ENCODE measurements around the gene GTF3C6.
A peak's percentile ranks its signal among the peaks of the same experiment; 100 is the strongest.
"Not testable (repeated sequence)": the region's sequence is repeated elsewhere in the genome, so short reads cannot be mapped to it uniquely, and the experiment has no call there.

Gene GTF3C6

GRCh38 chr6:110979565-110980101 is 21.1 kb downstream of the GTF3C6 start:
- DNase-seq (ENCODE audit: low spot score), result no peak

GRCh38 chr6:110980227-110980626 is 21.7 kb downstream of the GTF3C6 start:
- no peak for DNase-seq (ENCODE audit: low spot score)

- DNase-seq (ENCODE audit: low spot score), result no peak
Observed at GRCh38 chr6:110980648-110981047, 22.1 kb downstream of the GTF3C6 start.

GRCh38 chr6:110981202-110981600 is 22.7 kb downstream of the GTF3C6 start:
- no peak for DNase-seq (ENCODE audit: low spot score)

- no peak for DNase-seq (ENCODE audit: low spot score)
Observed at GRCh38 chr6:110990840-110991576, 32.5 kb downstream of the GTF3C6 start.

GRCh38 chr6:110996691-110997090 is 38.2 kb downstream of the GTF3C6 start:
- no peak for DNase-seq (ENCODE audit: low spot score)

GRCh38 chr6:110999634-111000270 is 41.2 kb downstream of the GTF3C6 start:
- DNase-seq (ENCODE audit: low spot score), result peak; percentile 38

- DNase-seq (ENCODE audit: low spot score), result no peak
Observed at GRCh38 chr6:111002350-111002749, 43.8 kb downstream of the GTF3C6 start.

- DNase-seq (ENCODE audit: low spot score), result peak; percentile 72
Observed at GRCh38 chr6:111011360-111012142, 53.0 kb downstream of the GTF3C6 start.

- DNase-seq (ENCODE audit: low spot score), result no peak
Observed at GRCh38 chr6:111012143-111012452, 53.6 kb downstream of the GTF3C6 start.

- not testable (repeated sequence) for DNase-seq (ENCODE audit: low spot score)
Observed at GRCh38 chr6:111012520-111012919, 54.0 kb downstream of the GTF3C6 start.

- DNase-seq (ENCODE audit: low spot score), result peak; percentile 13
Observed at GRCh38 chr6:111013144-111013915, 54.8 kb downstream of the GTF3C6 start.

- no peak for DNase-seq (ENCODE audit: low spot score)
Observed at GRCh38 chr6:111015389-111016124, 57.1 kb downstream of the GTF3C6 start.

GRCh38 chr6:111017241-111017640 is 58.7 kb downstream of the GTF3C6 start:
- not testable (repeated sequence) for DNase-seq (ENCODE audit: low spot score)
